PC-9 (cell line): Measurements from ENCODE around the gene BPHL. TPM values are rescaled to one million over a fixed set of nuclear protein-coding genes. Genes with fewer than 3 reads are reported as not detected.

Source experiments
- BruUV-seq: library from RNA; stranded (reverse); fragments of 400-500 nt; replicated peaks from 2 replicates; lab custom pipeline; 2021; lab: Mats Ljungman, UMichigan
- CTCF ChIA-PET: fragments of 300-600 bp; sonication (Branson Sonifier 250); formaldehyde crosslinking; loops from one replicate; lab custom pipeline; 2022; ENCODE audit warnings: antibody characterized with exemption; lab: Charles Lee
- POLR2A ChIA-PET: fragments of 300-600 bp; sonication (Branson Sonifier 250); formaldehyde crosslinking; loops from one replicate; lab custom pipeline; 2022; ENCODE audit warnings: antibody characterized with exemption; ENCODE audit not compliant: unreplicated experiment; lab: Charles Lee
- DNase-seq, 2 experiments: peaks; one replicate each; pipeline versions ENCODE4 v3.0.0 to v3.0.0-alpha.2; 2015 to 2022; ENCODE audit warnings: mixed read lengths in 1 of 2
- H2AFZ ChIP-seq: fragments of 200-600 bp; sonication (generic); 2 replicates; pipeline ENCODE4 v1.8.1; 2017; ENCODE audit warnings: antibody characterized with exemption
- H3F3A ChIP-seq: fragments of 200-600 bp; sonication (generic); 2 replicates; pipeline ENCODE4 v1.8.1; 2017; ENCODE audit warnings: antibody characterized with exemption, mild to moderate bottlenecking, low read depth; ENCODE audit not compliant: insufficient read depth
- H3K27ac ChIP-seq: fragments of 200-600 bp; sonication (generic); 2 replicates; pipeline ENCODE4 v1.6.1; 2016; ENCODE audit warnings: mixed run types
- H3K27me3 ChIP-seq: fragments of 200-600 bp; sonication (generic); 2 replicates; pipeline ENCODE4 v1.6.1; 2016; ENCODE audit warnings: low read depth, mixed run types; ENCODE audit not compliant: insufficient read depth
- H3K36me3 ChIP-seq: fragments of 200-600 bp; sonication (generic); 2 replicates; pipeline ENCODE4 v1.6.1; 2016; ENCODE audit warnings: low read depth, mixed run types
- H3K4me1 ChIP-seq: fragments of 200-600 bp; sonication (generic); replicated peaks from 2 replicates; pipeline ENCODE4 v1.6.1; 2016; ENCODE audit warnings: mixed run types; ENCODE audit not compliant: insufficient read depth
- H3K4me2 ChIP-seq: fragments of 200-600 bp; sonication (generic); 2 replicates; pipeline ENCODE4 v1.6.1; 2017; ENCODE audit warnings: mixed run types
- H3K4me3 ChIP-seq: fragments of 200-600 bp; sonication (generic); 2 replicates; pipeline ENCODE4 v1.6.1; 2016; ENCODE audit warnings: mixed run types
- H3K79me2 ChIP-seq: fragments of 200-600 bp; sonication (generic); 2 replicates; pipeline ENCODE4 v1.6.1; 2017; ENCODE audit warnings: low read depth, mixed run types
- H3K9me2 ChIP-seq: fragments of 200-600 bp; sonication (generic); 2 replicates; pipeline ENCODE4 v1.8.1; 2017; ENCODE audit warnings: mild to moderate bottlenecking; ENCODE audit not compliant: insufficient read depth
- H3K9me3 ChIP-seq: fragments of 200-600 bp; sonication (generic); 2 replicates; pipeline ENCODE4 v1.8.1; 2016; ENCODE audit warnings: low read depth; ENCODE audit not compliant: insufficient read depth
- H4K20me1 ChIP-seq: fragments of 200-600 bp; sonication (generic); 2 replicates; pipeline ENCODE4 v1.8.1; 2017; ENCODE audit not compliant: insufficient read depth
- CTCF ChIP-seq: fragments of 200-600 bp; sonication (generic); conservative IDR thresholded peaks from 2 replicates; pipeline ENCODE4 v1.6.1; 2017; ENCODE audit warnings: mixed run types, antibody characterized with exemption, mild to moderate bottlenecking, moderate library complexity
- EZH2 ChIP-seq: fragments of 200-600 bp; sonication (generic); IDR thresholded peaks from 2 replicates; pipeline ENCODE4 v1.8.0; 2017; ENCODE audit warnings: antibody characterized with exemption, low read depth
- intact Hi-C: fragments of 100-400 bp; cut with micrococcal nuclease; formaldehyde crosslinking; loops from one replicate; pipeline ENCODE4 v1.10.0; 2022; ENCODE audit not compliant: unreplicated experiment
- total RNA-seq: library from RNA; stranded (reverse); gene quantifications from 2 replicates; pipeline ENCODE4 v1.2.3, GENCODE V29; 2021

Gene BPHL
- total RNA-seq, 1 experiment from 2014 or later: 23.7 TPM

- H3K4me3 ChIP-seq: no peak overlapping the region
- no peak for TF ChIP-seq CTCF
- no peak for TF ChIP-seq EZH2
- ChIA-PET POLR2A (no interaction called here), CTCF (no interaction called here)
- H3K27me3 ChIP-seq: no peaks in the 10 kb centered on the region
- no peak overlapping the region for H2AFZ ChIP-seq
- peaks cover 8% of the 10 kb centered on the region; the same call in 1 of the 2 replicates for H3F3A ChIP-seq
- H3K9me2 ChIP-seq: no peaks in the 10 kb centered on the region
- H4K20me1 ChIP-seq: peaks cover 6% of the 10 kb centered on the region
- no peak for DNase-seq
- intact Hi-C loops: no loop called here
- BruUV-seq: no TSS peak
- H3K27ac ChIP-seq: no peak overlapping the region
- H3K4me1 ChIP-seq: peaks cover 11% of the 10 kb centered on the region
- no peaks in the 10 kb centered on the region for H3K36me3 ChIP-seq
- H3K4me2 ChIP-seq: no peak overlapping the region
- no peaks in the 10 kb centered on the region for H3K9me3 ChIP-seq
- H3K79me2 ChIP-seq: peaks cover 64% of the 10 kb centered on the region
Measured at GRCh38 chr6:3073382-3073781, 45.1 kb upstream of the BPHL start.

GRCh38 chr6:3075772-3076113, 42.8 kb upstream of the BPHL start:
- DNase-seq: no peak
- Histone ChIP-seq H2AFZ (no peak overlapping the region), H3F3A (no peaks in the 10 kb centered on the region), H3K36me3 (no peaks in the 10 kb centered on the region), H3K9me3 (no peaks in the 10 kb centered on the region), H3K27me3 (no peaks in the 10 kb centered on the region), H3K4me3 (no peak overlapping the region), H3K4me2 (no peak overlapping the region), H4K20me1 (peaks cover 6% of the 10 kb centered on the region), H3K27ac (no peak overlapping the region), H3K4me1 (no peaks in the 10 kb centered on the region), H3K9me2 (no peaks in the 10 kb centered on the region), H3K79me2 (peaks cover 47% of the 10 kb centered on the region)
- no peak for TF ChIP-seq CTCF
- TF ChIP-seq EZH2: no peak
- ChIA-PET CTCF (no interaction called here), POLR2A (no interaction called here)
- intact Hi-C loops: no loop called here
- no TSS peak for BruUV-seq

- Histone ChIP-seq H3K36me3 (no peaks in the 10 kb centered on the region), H3F3A (no peaks in the 10 kb centered on the region), H3K79me2 (peaks cover 41% of the 10 kb centered on the region), H3K27me3 (no peaks in the 10 kb centered on the region), H3K27ac (no peak overlapping the region), H3K4me3 (no peak overlapping the region), H3K9me3 (no peaks in the 10 kb centered on the region), H2AFZ (no peak overlapping the region), H3K4me2 (no peak overlapping the region), H3K4me1 (no peaks in the 10 kb centered on the region), H4K20me1 (peaks cover 6% of the 10 kb centered on the region), H3K9me2 (no peaks in the 10 kb centered on the region)
- CTCF ChIA-PET: no interaction called here
- DNase-seq: no peak
- BruUV-seq: no TSS peak
- intact Hi-C loops: no loop called here
- POLR2A ChIA-PET: no interaction called here
- TF ChIP-seq CTCF (no peak), EZH2 (no peak)
Measured at GRCh38 chr6:3076320-3076719, 42.2 kb upstream of the BPHL start.
